HCT116 (cell line): ENCODE measurements around the gene GNB1.

Experiments used
- CEBPB ChIP-seq: IDR thresholded peaks from 2 replicates; pipeline ENCODE4 v1.6.1; 2012; ENCODE audit warnings: low read depth
- EZH2 ChIP-seq: fragments of 200-600 bp; sonication (generic); IDR thresholded peaks from 2 replicates; pipeline ENCODE4 v1.6.1; 2017; ENCODE audit warnings: antibody characterized with exemption, mixed run types

DNA sequence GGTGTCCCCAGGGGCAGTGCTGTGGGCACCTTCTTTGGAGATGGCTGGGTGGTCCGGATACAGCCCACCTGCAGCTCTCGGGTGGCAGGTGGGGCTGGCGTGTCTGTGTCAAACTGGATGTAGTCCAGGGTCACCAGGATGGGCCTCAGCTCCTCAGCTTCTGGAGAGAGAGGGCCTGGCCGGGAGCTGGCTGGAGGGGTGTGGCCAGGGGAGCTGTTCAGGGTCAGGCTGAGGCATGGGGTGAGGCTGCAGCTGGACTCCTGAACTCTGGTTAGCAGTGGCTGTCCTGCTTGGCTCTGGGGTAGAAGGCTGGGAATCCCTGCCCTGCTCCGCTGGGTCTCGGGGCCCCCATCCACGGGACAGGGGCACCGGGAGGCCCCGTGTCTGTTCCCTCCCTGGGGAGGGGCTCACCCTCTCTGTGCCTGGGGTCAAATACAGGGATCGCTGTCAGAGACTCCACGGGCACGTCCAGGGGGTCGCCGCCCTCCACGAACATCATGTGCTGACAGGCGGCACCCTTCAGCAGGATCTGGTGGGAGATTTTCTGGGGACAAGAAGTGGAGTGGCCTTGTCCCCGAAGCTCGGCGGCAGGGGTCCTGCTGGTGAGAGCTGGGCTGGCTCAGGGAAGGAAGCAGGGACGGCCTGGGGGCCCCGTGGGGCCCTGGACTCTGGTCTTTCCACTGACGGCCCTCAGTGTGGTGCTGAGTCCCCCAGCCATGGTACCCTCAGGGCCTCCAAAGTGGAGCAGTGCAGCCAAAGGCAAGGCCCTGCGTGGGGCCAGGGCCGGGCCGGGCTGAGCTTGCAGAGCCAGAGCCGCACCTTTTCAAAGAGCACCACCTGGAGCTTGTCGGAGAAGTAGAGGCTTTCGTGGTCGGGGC, 32.3 kb upstream of the GNB1 start:
- no peak for TF ChIP-seq CEBPB
- TF ChIP-seq EZH2, result no peak
